ENCODE data around the gene NTN4. TPM values are rescaled to one million over a fixed set of nuclear protein-coding genes. Genes with fewer than 3 reads are reported as not detected.
A peak's percentile ranks its signal among the peaks of the same experiment; 100 is the strongest.
"Not testable (repeated sequence)": the region's sequence is repeated elsewhere in the genome, so short reads cannot be mapped to it uniquely, and the experiment has no call there.

NTN4 gene
- total and polyA plus RNA-seq, 9 donors = 25.0 to 46.9 (median 43.1) TPM

GRCh38 chr12:95735728-95736127, 54.8 kb downstream of the NTN4 start:
- peaks cover 28% of the 10 kb centered on the region for H3K4me1 ChIP-seq (ENCODE audit: control insufficient read depth, insufficient read depth, low read length)
- H3K27me3 ChIP-seq (ENCODE audit: control insufficient read depth, insufficient read depth, low read length); H3K9me3 ChIP-seq (replicated peaks; ENCODE audit: control insufficient read depth, low read depth, low read length); H3K27ac ChIP-seq (ENCODE audit: low read length); DNase-seq; H3K4me3 ChIP-seq (ENCODE audit: low read length): not testable (repeated sequence)
- peaks cover 14% of the 10 kb centered on the region for H3K36me3 ChIP-seq (ENCODE audit: control insufficient read depth, insufficient read depth, low read length)
- WGBS (ENCODE audit: insufficient coverage) = 95% methylated on average over 3 of the region's 5 CpGs

- Histone ChIP-seq H3K9me3 (replicated peaks; ENCODE audit: control insufficient read depth, low read depth, low read length) (no peaks in the 10 kb centered on the region), H3K27me3 (ENCODE audit: control insufficient read depth, insufficient read depth, low read length) (no peaks in the 10 kb centered on the region), H3K4me1 (ENCODE audit: control insufficient read depth, insufficient read depth, low read length) (peaks cover 16% of the 10 kb centered on the region), H3K36me3 (ENCODE audit: control insufficient read depth, insufficient read depth, low read length) (peaks cover 14% of the 10 kb centered on the region), H3K27ac (ENCODE audit: low read length) (peak overlapping the region; percentile 75), H3K4me3 (ENCODE audit: low read length) (no peak overlapping the region)
- 33% methylated on average over 1 of the region's 3 CpGs for WGBS (ENCODE audit: insufficient coverage)
- peak; percentile 82 for DNase-seq
Observed at GRCh38 chr12:95733141-95733825, 57.3 kb downstream of the NTN4 start.

DNA sequence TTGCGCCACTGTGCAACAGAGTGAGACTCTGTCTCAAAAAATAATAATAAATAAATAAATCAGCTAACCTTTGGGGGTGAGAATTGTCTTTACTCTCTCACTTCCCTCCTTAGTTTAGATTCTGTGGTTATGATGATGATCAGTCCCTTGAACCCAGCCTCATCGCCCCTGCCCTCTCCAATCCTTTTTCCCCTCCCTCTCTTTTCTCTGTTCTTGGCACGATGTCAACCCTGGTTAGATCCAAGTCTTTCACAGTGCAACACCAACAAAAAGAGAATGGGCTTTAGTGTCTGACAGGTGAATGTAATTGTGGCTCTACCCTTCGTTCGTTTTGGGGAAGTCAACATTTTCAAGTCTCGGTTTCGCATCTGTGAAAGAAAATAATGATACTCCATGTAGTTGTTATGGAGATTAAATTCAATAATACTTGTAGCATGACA, 59.0 kb downstream of the NTN4 start:
- no peak overlapping the region for H3K4me3 ChIP-seq (ENCODE audit: low read length)
- 70% methylated on average over 2 of the region's 7 CpGs for WGBS (ENCODE audit: insufficient coverage)
- no peak overlapping the region for H3K27ac ChIP-seq (ENCODE audit: low read length)
- H3K36me3 ChIP-seq (ENCODE audit: control insufficient read depth, insufficient read depth, low read length) = peaks cover 3% of the 10 kb centered on the region
- no peak for DNase-seq
- peaks cover 3% of the 10 kb centered on the region for H3K9me3 ChIP-seq (replicated peaks; ENCODE audit: control insufficient read depth, low read depth, low read length)
- no peaks in the 10 kb centered on the region for H3K27me3 ChIP-seq (ENCODE audit: control insufficient read depth, insufficient read depth, low read length)
- peaks cover 3% of the 10 kb centered on the region for H3K4me1 ChIP-seq (ENCODE audit: control insufficient read depth, insufficient read depth, low read length)

GRCh38 chr12:95730457-95730856, 60.1 kb downstream of the NTN4 start:
- WGBS (ENCODE audit: insufficient coverage) = no CpG with 5 or more reads among the region's 1 CpG
- H3K9me3 ChIP-seq (replicated peaks; ENCODE audit: control insufficient read depth, low read depth, low read length) = peaks cover 3% of the 10 kb centered on the region
- no peaks in the 10 kb centered on the region for H3K27me3 ChIP-seq (ENCODE audit: control insufficient read depth, insufficient read depth, low read length)
- H3K36me3 ChIP-seq (ENCODE audit: control insufficient read depth, insufficient read depth, low read length) = peaks cover 3% of the 10 kb centered on the region
- H3K4me3 ChIP-seq (ENCODE audit: low read length) = no peak overlapping the region
- no peak overlapping the region for H3K27ac ChIP-seq (ENCODE audit: low read length)
- peaks cover 3% of the 10 kb centered on the region for H3K4me1 ChIP-seq (ENCODE audit: control insufficient read depth, insufficient read depth, low read length)
- DNase-seq = no peak

DNA sequence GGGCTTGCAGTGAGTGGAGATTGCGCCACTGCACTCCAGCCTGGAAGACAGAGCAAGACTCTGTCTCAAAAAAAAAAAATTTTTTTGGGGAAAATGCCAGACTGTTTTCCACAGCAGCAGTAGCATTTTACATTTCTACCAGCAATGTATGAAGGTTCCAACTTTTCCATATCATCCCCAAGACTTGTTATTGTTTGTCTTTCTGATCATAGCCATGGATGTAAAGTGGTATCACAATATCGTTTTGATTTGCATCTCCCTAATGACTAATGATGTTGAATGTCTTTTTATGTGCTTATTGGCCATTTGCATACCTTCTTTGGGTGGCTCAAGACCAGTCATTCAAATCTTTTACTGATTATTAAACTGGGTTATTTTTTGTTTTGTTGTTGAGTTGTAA, 63.7 kb downstream of the NTN4 start:
- H3K4me1 ChIP-seq (ENCODE audit: control insufficient read depth, insufficient read depth, low read length) = no peaks in the 10 kb centered on the region
- H3K4me3 ChIP-seq (ENCODE audit: low read length) = no peak overlapping the region
- WGBS (ENCODE audit: insufficient coverage) = no CpG with 5 or more reads among the region's 2 CpGs
- no peaks in the 10 kb centered on the region for H3K27me3 ChIP-seq (ENCODE audit: control insufficient read depth, insufficient read depth, low read length)
- peaks cover 3% of the 10 kb centered on the region for H3K9me3 ChIP-seq (replicated peaks; ENCODE audit: control insufficient read depth, low read depth, low read length)
- no peak for DNase-seq
- no peak overlapping the region for H3K27ac ChIP-seq (ENCODE audit: low read length)
- no peaks in the 10 kb centered on the region for H3K36me3 ChIP-seq (ENCODE audit: control insufficient read depth, insufficient read depth, low read length)

GRCh38 chr12:95724767-95725166, 65.8 kb downstream of the NTN4 start:
- Histone ChIP-seq H3K27ac (ENCODE audit: low read length) (no peak overlapping the region), H3K9me3 (replicated peaks; ENCODE audit: control insufficient read depth, low read depth, low read length) (peaks cover 3% of the 10 kb centered on the region), H3K4me1 (ENCODE audit: control insufficient read depth, insufficient read depth, low read length) (no peaks in the 10 kb centered on the region), H3K36me3 (ENCODE audit: control insufficient read depth, insufficient read depth, low read length) (no peaks in the 10 kb centered on the region), H3K27me3 (ENCODE audit: control insufficient read depth, insufficient read depth, low read length) (no peaks in the 10 kb centered on the region), H3K4me3 (ENCODE audit: low read length) (no peak overlapping the region)
- WGBS (ENCODE audit: insufficient coverage) = no CpG with 5 or more reads among the region's 1 CpG
- no peak for DNase-seq

GRCh38 chr12:95723693-95724384, 66.7 kb downstream of the NTN4 start:
- H3K9me3 ChIP-seq (replicated peaks; ENCODE audit: control insufficient read depth, low read depth, low read length) = peaks cover 3% of the 10 kb centered on the region
- H3K27ac ChIP-seq (ENCODE audit: low read length) = no peak overlapping the region
- no peaks in the 10 kb centered on the region for H3K4me1 ChIP-seq (ENCODE audit: control insufficient read depth, insufficient read depth, low read length)
- H3K4me3 ChIP-seq (ENCODE audit: low read length) = no peak overlapping the region
- H3K36me3 ChIP-seq (ENCODE audit: control insufficient read depth, insufficient read depth, low read length) = no peaks in the 10 kb centered on the region
- peak; percentile 22 for DNase-seq
- WGBS (ENCODE audit: insufficient coverage) = no CpG with 5 or more reads among the region's 4 CpGs
- H3K27me3 ChIP-seq (ENCODE audit: control insufficient read depth, insufficient read depth, low read length) = no peaks in the 10 kb centered on the region

DNA sequence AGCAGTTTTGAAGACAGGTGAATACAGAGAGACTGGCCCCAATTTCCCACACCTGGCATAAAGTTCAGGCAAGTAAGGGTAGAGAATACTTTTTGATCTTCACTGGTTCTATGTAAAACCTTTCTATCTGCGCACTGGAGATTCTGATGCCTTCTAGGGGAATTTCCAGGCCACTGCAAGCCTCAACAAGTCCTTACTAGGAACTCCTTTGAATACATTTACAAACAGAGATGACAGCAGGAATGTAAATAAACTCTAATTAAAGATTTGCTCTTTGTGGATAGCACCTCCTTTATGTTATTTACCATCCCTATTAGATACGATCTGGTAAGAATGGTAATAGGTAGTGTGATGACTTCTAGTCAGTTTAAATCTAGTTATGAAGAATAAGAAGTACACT, 69.2 kb downstream of the NTN4 start:
- Histone ChIP-seq H3K36me3 (ENCODE audit: control insufficient read depth, insufficient read depth, low read length) (no peaks in the 10 kb centered on the region), H3K27me3 (ENCODE audit: control insufficient read depth, insufficient read depth, low read length) (no peaks in the 10 kb centered on the region), H3K9me3 (replicated peaks; ENCODE audit: control insufficient read depth, low read depth, low read length) (no peaks in the 10 kb centered on the region), H3K4me3 (ENCODE audit: low read length) (no peak overlapping the region), H3K4me1 (ENCODE audit: control insufficient read depth, insufficient read depth, low read length) (no peaks in the 10 kb centered on the region), H3K27ac (ENCODE audit: low read length) (no peak overlapping the region)
- no CpG with 5 or more reads among the region's 2 CpGs for WGBS (ENCODE audit: insufficient coverage)
- no peak for DNase-seq

GRCh38 chr12:95720146-95720545, 70.4 kb downstream of the NTN4 start:
- Histone ChIP-seq H3K4me3 (ENCODE audit: low read length) (no peak overlapping the region), H3K27me3 (ENCODE audit: control insufficient read depth, insufficient read depth, low read length) (no peaks in the 10 kb centered on the region), H3K4me1 (ENCODE audit: control insufficient read depth, insufficient read depth, low read length) (no peaks in the 10 kb centered on the region), H3K9me3 (replicated peaks; ENCODE audit: control insufficient read depth, low read depth, low read length) (no peaks in the 10 kb centered on the region), H3K36me3 (ENCODE audit: control insufficient read depth, insufficient read depth, low read length) (no peaks in the 10 kb centered on the region), H3K27ac (ENCODE audit: low read length) (no peak overlapping the region)
- no peak for DNase-seq
- no CpG with 5 or more reads among the region's 4 CpGs for WGBS (ENCODE audit: insufficient coverage)

GRCh38 chr12:95718772-95719171, 71.8 kb downstream of the NTN4 start:
- no peak overlapping the region for H3K4me3 ChIP-seq (ENCODE audit: low read length)
- no CpG with 5 or more reads among the region's 2 CpGs for WGBS (ENCODE audit: insufficient coverage)
- no peaks in the 10 kb centered on the region for H3K4me1 ChIP-seq (ENCODE audit: control insufficient read depth, insufficient read depth, low read length)
- no peaks in the 10 kb centered on the region for H3K36me3 ChIP-seq (ENCODE audit: control insufficient read depth, insufficient read depth, low read length)
- H3K9me3 ChIP-seq (replicated peaks; ENCODE audit: control insufficient read depth, low read depth, low read length) = no peaks in the 10 kb centered on the region
- H3K27ac ChIP-seq (ENCODE audit: low read length) = no peak overlapping the region
- no peak for DNase-seq
- H3K27me3 ChIP-seq (ENCODE audit: control insufficient read depth, insufficient read depth, low read length) = no peaks in the 10 kb centered on the region

Measured in muscle of leg (tissue), 11 donors.